GM12864 (cell line): ENCODE results near the gene VCL.

Source experiments
- DNase-seq: peaks from one replicate; pipeline ENCODE4 v3.0.0-alpha.2; 2011; ENCODE audit warnings: low read depth
- H3K4me3 ChIP-seq: 2 replicates; pipeline ENCODE4 v1.5.1; 2011; ENCODE audit warnings: mild to moderate bottlenecking, low read depth, low read length, control low read depth
- CTCF ChIP-seq: IDR thresholded peaks from 2 replicates; pipeline ENCODE4 v1.5.1; 2011; ENCODE audit warnings: low read depth, mild to moderate bottlenecking, moderate library complexity, low read length, control low read depth, inconsistent platforms; ENCODE audit errors: missing control alignments

Gene VCL

GRCh38 chr10:73989594-73990150 is 8.2 kb upstream of the VCL start:
- TF ChIP-seq CTCF: no peak
- no peak for DNase-seq
- H3K4me3 ChIP-seq: no peak overlapping the region

- no peak overlapping the region for H3K4me3 ChIP-seq
- TF ChIP-seq CTCF: no peak
- DNase-seq: no peak
Measured at GRCh38 chr10:73991203-73991883, 6.6 kb upstream of the VCL start.

- no peak overlapping the region for H3K4me3 ChIP-seq
- no peak for TF ChIP-seq CTCF
- DNase-seq: peak; percentile 57
Measured at GRCh38 chr10:73991884-73992245, 6.1 kb upstream of the VCL start.

- TF ChIP-seq CTCF: no peak
- DNase-seq: no peak
- H3K4me3 ChIP-seq: no peak overlapping the region
Measured at GRCh38 chr10:73992899-73993788, 4.8 kb upstream of the VCL start.

GRCh38 chr10:73995035-73995358 is 2.9 kb upstream of the VCL start:
- TF ChIP-seq CTCF: no peak
- DNase-seq: no peak

GRCh38 chr10:73997461-73997786 is 492 bp upstream of the VCL start:
- peak overlapping the region; percentile 81 for H3K4me3 ChIP-seq
- DNase-seq: peak; percentile 27
- TF ChIP-seq CTCF: no peak

More at GRCh38 chr10:73995035-73995358, 2.9 kb upstream of the VCL start:
- no peak overlapping the region for H3K4me3 ChIP-seq
